GM18526 (cell line): ENCODE results near the gene CRTC2.

Experiments
- POLR2A ChIP-seq: IDR thresholded peaks from 3 replicates; pipeline ENCODE4 v1.6.1; 2011; ENCODE audit not compliant: insufficient read length; ENCODE audit errors: extremely low read depth

CRTC2 gene

GRCh38 chr1:153903841-153904455, 54.5 kb downstream of the CRTC2 start:
- TF ChIP-seq POLR2A: no peak

DNA sequence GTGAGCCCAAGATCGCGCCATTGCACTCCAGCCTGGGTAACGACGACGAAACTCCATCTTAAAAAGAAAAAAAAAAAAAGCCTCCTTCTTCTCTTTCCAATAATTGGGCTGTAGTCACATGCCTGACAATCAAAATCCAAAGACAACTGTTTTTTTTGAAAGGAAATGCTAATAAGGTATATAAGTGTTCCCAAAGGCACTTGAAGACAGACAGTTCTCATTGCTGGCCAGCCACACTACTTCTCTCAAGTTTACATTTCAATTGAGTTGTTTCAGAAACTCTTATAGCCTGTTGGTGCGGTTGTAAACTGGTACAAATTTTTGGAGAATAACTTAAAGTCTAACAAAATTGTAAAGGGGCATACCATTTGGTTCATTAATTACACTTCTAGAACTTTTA, 58.9 kb downstream of the CRTC2 start:
- no peak for TF ChIP-seq POLR2A
